Activated naive CD4-positive, alpha-beta T cell treated with anti-CD3 and anti-CD28 coated beads, Interleukin-2, amount 10 ng/mL, durations not matched to agents 7 days and 5 days (primary cell): ENCODE data around the gene GABRR2.
A peak's percentile ranks its signal among the peaks of the same experiment; 100 is the strongest.
"Not testable (repeated sequence)": the region's sequence is repeated elsewhere in the genome, so short reads cannot be mapped to it uniquely, and the experiment has no call there.

Source experiments
- CTCF ChIA-PET: fragments of 350-600 bp; sonication (Branson Sonifier 250); formaldehyde crosslinking; loops from one replicate; lab custom pipeline; 2021; ENCODE audit warnings: antibody characterized with exemption; lab: Charles Lee
- DNase-seq: peaks from one replicate; pipeline ENCODE4 v3.0.0-alpha.2; 2020
- H3K27ac Mint-ChIP-seq: one replicate; pipeline ENCODE4 v1.8.0; 2021; ENCODE audit warnings: mild to moderate bottlenecking, moderate library complexity, mixed read lengths
- H3K27me3 Mint-ChIP-seq: one replicate; pipeline ENCODE4 v1.8.0; 2021; ENCODE audit warnings: mild to moderate bottlenecking, mixed read lengths
- H3K36me3 Mint-ChIP-seq: one replicate; pipeline ENCODE4 v1.8.0; 2021; ENCODE audit warnings: mixed read lengths
- H3K4me1 Mint-ChIP-seq: one replicate; pipeline ENCODE4 v1.8.0; 2021; ENCODE audit warnings: mixed read lengths
- H3K4me3 Mint-ChIP-seq: one replicate; pipeline ENCODE4 v1.8.0; 2021; ENCODE audit warnings: mild to moderate bottlenecking, moderate library complexity, mixed read lengths
- H3K9me3 Mint-ChIP-seq: one replicate; pipeline ENCODE4 v1.8.0; 2021; ENCODE audit warnings: mixed read lengths

GABRR2 gene

DNA sequence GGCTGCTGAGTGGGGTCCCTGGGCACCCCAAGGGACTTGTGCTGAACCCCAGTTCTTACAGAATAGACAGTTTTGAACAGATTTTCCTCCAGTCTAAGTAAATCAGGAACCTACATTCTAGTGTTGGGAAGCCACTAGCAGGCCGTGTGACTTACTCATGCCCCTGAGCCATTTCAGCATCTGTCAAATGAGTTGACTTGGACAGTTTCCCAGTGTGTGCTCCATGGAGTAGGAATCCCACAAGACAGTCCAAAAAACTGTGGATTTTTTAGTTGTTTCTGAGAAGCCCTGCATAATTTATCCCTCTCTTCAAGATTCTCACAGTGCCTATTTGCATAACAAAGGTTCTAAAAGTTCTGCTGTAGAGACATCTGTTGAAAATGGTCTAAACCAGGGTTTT is 2.1 kb downstream of the GABRR2 start:
- CTCF ChIA-PET = no interaction called here
- no peak for DNase-seq
- no peaks in the 10 kb centered on the region for H3K4me1 Mint-ChIP-seq
- no peak overlapping the region for H3K4me3 Mint-ChIP-seq
- peaks cover 13% of the 10 kb centered on the region for H3K27me3 Mint-ChIP-seq
- no peaks in the 10 kb centered on the region for H3K9me3 Mint-ChIP-seq
- H3K27ac Mint-ChIP-seq = no peak overlapping the region
- peaks cover 4% of the 10 kb centered on the region for H3K36me3 Mint-ChIP-seq

DNA sequence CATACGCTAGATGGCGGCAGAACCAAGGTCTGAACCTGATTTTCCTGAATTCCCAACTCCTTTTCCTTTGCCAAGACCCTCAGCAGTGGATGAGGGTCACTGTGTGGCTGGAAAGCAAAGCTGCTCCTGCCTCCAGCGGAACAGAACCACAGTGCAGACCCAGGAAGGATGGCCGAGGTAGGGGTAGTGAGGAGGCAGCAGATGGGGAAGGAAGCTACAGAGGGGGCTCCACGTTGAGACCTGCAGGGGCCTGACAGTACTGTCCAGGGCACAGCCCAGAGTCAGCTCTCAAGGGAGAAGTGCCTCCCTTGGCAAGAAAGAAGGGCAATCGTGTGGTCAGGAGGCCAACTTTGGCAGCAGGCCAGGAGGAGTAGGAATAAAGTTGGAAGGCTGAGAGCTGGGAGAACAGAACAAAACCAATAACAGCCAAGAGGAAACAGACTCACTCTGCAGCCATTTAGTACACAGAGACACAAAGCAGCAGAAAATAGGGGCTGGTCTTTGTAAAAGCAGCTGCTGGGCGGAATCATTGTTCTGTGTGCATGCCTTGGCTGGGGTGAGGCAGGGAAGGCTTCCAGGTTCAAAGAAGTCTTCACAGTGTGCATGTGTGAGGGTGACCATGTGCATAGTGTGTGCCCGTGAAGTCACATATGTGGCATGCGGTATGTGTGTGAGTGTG is 3.1 kb downstream of the GABRR2 start:
- no peak for DNase-seq
- Mint-ChIP-seq H3K4me1 (no peaks in the 10 kb centered on the region), H3K27ac (no peak overlapping the region), H3K4me3 (no peak overlapping the region), H3K36me3 (peaks cover 4% of the 10 kb centered on the region), H3K27me3 (peaks cover 18% of the 10 kb centered on the region), H3K9me3 (no peaks in the 10 kb centered on the region)
- CTCF ChIA-PET = interaction anchor here (0.7 to 1.1 kb wide), 2 partner anchors 29 to 55 kb away, joined by 4 to 6 read pairs; no protein-coding TSS in a partner anchor

DNA sequence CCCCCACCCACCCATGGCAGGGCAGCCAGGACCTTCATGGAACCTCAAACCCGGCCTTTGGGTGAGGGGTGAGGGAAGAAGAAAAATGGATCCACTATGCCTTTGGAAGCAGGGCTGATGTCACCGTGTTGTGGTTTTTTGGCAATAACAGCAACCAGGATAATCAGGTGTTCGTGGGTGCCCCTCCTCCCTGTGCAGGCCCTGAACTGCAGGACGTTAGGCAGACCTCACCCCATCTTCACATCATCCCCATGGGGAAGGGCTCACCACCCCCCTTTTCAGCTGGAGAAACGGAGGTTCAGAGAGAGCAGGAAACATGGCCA is 3.6 kb downstream of the GABRR2 start:
- Mint-ChIP-seq H3K4me3 (no peak overlapping the region), H3K9me3 (no peaks in the 10 kb centered on the region), H3K36me3 (peaks cover 4% of the 10 kb centered on the region), H3K4me1 (no peaks in the 10 kb centered on the region), H3K27ac (no peak overlapping the region), H3K27me3 (peaks cover 18% of the 10 kb centered on the region)
- CTCF ChIA-PET = interaction anchor here (0.7 to 1.1 kb wide), 2 partner anchors 29 to 55 kb away, joined by 4 to 6 read pairs; no protein-coding TSS in a partner anchor
- no peak for DNase-seq

DNA sequence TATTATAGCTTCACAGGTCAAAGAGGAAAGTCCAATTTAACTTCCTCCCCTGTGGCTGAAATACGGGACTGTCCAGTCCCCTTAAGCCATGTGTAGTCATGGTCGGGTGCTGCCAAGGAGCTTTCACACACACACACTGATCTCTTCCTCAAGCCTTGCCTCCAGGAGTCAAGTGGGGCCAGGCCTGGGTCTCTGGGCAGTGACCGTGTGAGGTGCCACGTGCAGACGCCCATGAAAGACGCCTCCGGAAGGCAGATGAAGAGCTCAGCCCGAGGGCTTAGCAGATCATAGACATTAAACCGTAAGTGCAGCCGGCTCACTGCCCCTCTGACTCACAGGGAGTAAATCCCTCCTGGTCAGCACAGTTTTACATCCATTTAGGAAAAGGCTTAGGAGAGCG is 4.2 kb downstream of the GABRR2 start:
- DNase-seq = no peak
- Mint-ChIP-seq H3K27ac (no peak overlapping the region), H3K4me3 (no peak overlapping the region), H3K4me1 (no peaks in the 10 kb centered on the region), H3K27me3 (peaks cover 18% of the 10 kb centered on the region), H3K9me3 (no peaks in the 10 kb centered on the region), H3K36me3 (peaks cover 2% of the 10 kb centered on the region)
- CTCF ChIA-PET = no interaction called here

DNA sequence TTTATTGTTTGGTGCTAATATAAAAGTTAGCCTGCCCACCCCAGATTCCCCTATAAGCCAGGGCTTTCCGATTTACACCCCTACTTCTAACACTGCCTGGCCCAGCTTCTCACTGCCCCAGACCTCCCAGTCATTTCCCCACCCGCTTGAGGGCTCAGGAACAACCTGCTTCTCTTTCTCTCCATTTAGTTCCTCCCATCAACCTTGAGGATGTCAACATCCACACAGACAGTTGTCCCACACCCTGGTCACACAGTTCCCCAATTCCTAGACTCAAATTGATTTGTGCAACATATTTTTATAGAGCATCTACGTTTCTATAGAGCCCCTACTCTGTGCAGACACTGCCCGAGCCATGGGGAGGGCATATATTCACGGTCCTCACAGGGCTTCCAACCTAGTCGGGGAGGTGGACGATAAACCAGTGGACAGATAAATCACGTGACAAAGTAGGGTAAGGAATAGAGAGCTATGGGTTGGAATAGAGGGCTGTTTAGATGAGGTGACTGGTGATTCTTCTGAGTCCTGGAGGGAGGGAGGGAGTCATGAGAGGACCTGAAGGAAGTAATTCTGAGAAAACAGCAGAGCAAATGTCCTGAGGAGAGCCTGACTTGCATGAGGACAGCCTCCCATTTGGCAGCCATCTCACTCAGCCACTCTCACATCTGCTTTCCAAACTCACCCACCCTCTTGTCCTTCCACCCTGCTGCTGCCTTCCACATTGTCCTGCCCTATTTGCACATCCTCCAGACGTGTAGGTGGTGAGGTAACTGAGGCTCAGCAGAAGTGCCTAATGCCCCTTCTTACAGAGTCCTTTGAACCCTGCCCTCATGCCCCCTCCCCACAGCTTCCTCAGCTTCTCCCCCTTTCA is 6.3 kb downstream of the GABRR2 start:
- no peak overlapping the region for H3K4me3 Mint-ChIP-seq
- no peaks in the 10 kb centered on the region for H3K36me3 Mint-ChIP-seq
- CTCF ChIA-PET = no interaction called here
- H3K27me3 Mint-ChIP-seq = peaks cover 18% of the 10 kb centered on the region
- H3K4me1 Mint-ChIP-seq = no peaks in the 10 kb centered on the region
- no peak overlapping the region for H3K27ac Mint-ChIP-seq
- no peaks in the 10 kb centered on the region for H3K9me3 Mint-ChIP-seq
- DNase-seq = no peak

DNA sequence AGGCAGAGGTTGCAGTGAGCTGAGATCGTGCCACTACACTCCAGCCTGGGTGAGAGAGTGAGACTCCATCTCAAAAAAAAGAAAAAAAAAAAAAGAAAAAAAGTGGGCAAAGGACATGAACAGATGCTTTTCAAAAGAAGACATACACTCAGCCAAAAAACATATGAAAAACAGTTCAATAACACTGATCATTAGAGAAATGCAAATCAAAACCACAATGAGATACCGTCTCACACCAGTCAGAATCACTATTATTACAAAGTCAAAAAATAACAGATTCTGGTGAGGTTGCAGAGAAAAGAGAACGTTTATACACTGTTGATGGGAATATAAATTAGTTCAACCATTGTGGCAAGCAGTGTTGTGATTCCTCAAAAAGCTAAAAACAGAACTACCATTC is 10.6 kb downstream of the GABRR2 start:
- CTCF ChIA-PET = interaction anchor here (1.5 kb wide), 1 partner anchor 321 kb away, joined by 3 read pairs; no protein-coding TSS in a partner anchor
- H3K36me3 Mint-ChIP-seq = not testable (repeated sequence)

DNA sequence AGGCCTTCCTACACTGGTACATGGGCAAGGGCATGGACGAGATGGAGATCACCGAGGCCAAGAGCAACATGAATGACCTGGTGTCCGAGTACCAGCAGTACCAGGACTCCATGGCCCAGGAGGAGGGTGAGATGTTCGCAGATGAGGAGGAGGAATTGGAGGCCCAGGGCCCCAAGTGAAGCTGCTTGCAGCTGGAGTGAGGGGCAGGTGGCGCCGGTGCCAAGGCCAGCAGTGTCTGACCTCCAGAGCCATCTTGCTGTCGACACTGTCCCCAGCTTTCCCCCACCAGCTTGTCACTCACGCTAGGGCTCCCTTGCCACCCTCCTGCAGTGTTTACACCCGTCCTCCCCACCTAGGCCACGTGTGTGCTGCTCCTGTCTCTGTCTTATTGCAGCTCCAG is 12.2 kb downstream of the GABRR2 start:
- Mint-ChIP-seq H3K36me3 (no peaks in the 10 kb centered on the region), H3K4me3 (no peak overlapping the region), H3K4me1 (peaks cover 17% of the 10 kb centered on the region), H3K27me3 (peaks cover 4% of the 10 kb centered on the region), H3K27ac (no peak overlapping the region), H3K9me3 (no peaks in the 10 kb centered on the region)
- CTCF ChIA-PET = interaction anchor here (0.6 to 0.9 kb wide), 4 partner anchors 62 to 1219 kb away, joined by 3 to 4 read pairs (median 3); no protein-coding TSS in a partner anchor
- DNase-seq = no peak

More for the DNA sequence above, 10.6 kb downstream of the GABRR2 start:
- H3K4me3 Mint-ChIP-seq, H3K9me3 Mint-ChIP-seq, DNase-seq, H3K4me1 Mint-ChIP-seq, H3K27ac Mint-ChIP-seq: not testable (repeated sequence)
- peaks cover 11% of the 10 kb centered on the region for H3K27me3 Mint-ChIP-seq

DNA sequence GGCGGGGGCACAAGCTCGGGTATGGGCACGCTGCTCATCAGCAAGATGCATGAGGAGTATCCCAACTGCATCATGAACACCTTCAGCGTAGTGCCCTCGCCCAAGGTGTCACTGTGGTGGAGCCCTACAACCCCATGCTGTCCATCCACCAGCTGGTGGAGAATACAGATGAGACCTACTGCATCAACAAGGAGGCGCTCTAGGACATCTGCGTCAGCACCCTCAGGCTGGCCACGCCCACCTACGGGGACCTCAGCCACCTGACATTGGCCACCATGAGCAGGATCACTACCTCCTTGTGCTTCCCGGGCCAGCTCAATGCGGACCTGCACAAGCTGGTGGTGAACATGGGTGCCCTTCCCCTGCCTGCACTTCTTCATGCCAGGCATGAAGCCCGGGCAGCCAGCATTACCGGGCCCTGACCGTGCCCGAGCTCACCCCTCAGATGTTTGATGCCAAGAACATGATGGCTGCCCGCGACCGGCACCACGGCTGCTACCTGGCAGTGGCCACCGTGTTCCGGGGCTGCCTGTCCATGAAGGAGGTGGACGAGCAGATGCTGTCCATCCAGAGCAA is 12.8 kb downstream of the GABRR2 start:
- Mint-ChIP-seq H3K36me3 (no peaks in the 10 kb centered on the region), H3K9me3 (no peaks in the 10 kb centered on the region), H3K4me1 (peaks cover 23% of the 10 kb centered on the region), H3K27me3 (no peaks in the 10 kb centered on the region), H3K4me3 (no peak overlapping the region), H3K27ac (no peak overlapping the region)
- DNase-seq = no peak
- CTCF ChIA-PET = interaction anchor here (0.7 to 0.9 kb wide), 2 partner anchors 62 to 70 kb away, joined by 3 to 4 read pairs; no protein-coding TSS in a partner anchor

DNA sequence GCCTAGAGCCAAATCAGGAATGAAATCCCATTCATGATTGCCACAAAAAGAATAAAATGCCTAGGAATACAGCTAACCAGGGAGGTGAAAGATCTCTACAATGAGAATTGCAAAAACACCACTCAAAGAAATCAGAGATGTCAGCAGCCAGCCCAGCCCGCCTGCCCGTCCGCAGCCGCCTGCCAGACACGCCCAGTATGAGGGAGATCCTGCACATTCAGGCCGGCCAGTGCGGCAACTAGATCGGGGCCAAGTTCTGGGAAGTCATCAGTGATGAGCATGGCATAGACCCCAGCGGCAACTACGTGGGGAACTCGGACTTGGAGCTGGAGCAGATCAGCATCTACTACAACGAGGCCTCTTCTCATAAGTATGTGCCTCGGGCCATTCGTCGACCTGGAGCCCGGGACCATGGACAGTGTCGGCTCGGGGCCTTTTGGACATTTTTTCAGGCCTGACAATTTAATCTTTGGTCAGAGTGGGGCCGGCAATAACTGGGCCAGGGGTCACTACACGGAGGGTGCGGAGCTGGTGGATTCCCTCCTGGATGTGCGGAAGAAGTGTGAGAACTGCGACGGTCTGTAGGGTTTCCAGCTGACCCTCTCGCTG is 13.4 kb downstream of the GABRR2 start:
- peaks cover 23% of the 10 kb centered on the region for H3K4me1 Mint-ChIP-seq
- H3K9me3 Mint-ChIP-seq = no peaks in the 10 kb centered on the region
- DNase-seq = no peak
- no peaks in the 10 kb centered on the region for H3K36me3 Mint-ChIP-seq
- H3K4me3 Mint-ChIP-seq = no peak overlapping the region
- peaks cover under 1% of the 10 kb centered on the region for H3K27me3 Mint-ChIP-seq
- CTCF ChIA-PET = interaction anchor here (1.1 kb wide), 1 partner anchor 41 kb away, joined by 4 read pairs; no protein-coding TSS in a partner anchor
- H3K27ac Mint-ChIP-seq = no peak overlapping the region

DNA sequence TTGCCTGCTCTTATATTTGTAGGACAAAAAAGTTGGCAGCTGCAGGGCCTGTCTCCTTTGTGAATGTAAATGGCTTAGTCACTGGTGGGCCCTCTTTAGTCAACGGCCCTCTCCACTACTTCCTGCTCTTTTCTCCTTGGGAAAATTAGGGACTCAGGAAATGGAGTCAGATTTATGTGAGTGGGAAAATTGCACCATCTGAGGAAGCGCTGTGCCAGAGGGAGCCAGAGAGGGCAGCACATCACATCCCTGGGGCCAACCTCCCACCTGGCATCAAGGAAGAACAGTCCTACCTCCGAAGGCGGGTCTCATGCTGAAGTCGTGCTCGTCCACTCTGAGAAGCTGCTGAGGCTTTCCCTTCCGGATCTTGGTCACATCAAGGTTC is 15.6 kb downstream of the GABRR2 start:
- H3K27ac Mint-ChIP-seq = peak overlapping the region; percentile 91
- H3K27me3 Mint-ChIP-seq = peaks cover 8% of the 10 kb centered on the region
- H3K36me3 Mint-ChIP-seq = no peaks in the 10 kb centered on the region
- CTCF ChIA-PET = no interaction called here
- peaks cover 23% of the 10 kb centered on the region for H3K4me1 Mint-ChIP-seq
- DNase-seq = no peak
- no peaks in the 10 kb centered on the region for H3K9me3 Mint-ChIP-seq
- no peak overlapping the region for H3K4me3 Mint-ChIP-seq

DNA sequence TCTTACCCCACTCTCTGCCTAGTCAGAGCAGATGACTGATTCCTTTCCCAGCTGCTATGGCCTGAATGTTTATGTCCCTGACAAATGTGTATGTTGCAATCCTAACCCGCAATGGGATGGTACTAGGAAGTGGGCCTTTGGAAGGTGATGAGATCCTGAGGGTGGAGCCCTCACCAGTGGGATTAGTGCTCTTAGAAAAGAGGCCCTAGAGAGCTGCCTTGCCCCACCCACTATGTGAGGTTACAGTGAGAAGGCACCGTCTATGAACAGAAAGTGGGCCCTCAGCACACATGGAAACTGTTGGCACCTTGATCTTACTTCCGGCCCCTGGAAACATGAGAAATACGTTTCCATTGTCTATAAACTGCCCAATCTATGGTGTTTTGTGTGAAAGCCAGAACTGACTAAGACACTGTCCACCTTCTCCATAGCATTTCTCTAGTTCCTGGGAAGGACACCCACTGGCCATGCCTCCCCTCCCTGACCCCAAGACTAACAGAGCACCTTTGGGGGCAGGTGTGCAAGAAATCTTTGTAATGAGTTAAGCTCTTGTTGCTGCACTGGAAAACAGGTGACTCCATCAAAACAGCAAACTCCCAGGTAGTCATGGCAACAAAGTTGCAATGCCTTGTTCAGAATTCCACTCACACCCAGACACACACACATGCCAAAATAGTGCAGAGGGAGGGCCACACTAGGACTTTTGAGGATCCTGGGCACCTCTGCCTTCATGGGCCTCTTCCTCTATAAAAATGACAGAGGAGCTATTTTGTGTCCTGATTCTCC is 16.2 kb downstream of the GABRR2 start:
- no peaks in the 10 kb centered on the region for H3K36me3 Mint-ChIP-seq
- H3K27ac Mint-ChIP-seq = peak overlapping the region; percentile 91
- H3K27me3 Mint-ChIP-seq = peaks cover 8% of the 10 kb centered on the region
- peaks cover 23% of the 10 kb centered on the region for H3K4me1 Mint-ChIP-seq
- CTCF ChIA-PET = interaction anchor here (0.8 to 1.8 kb wide), 4 partner anchors 10 to 73 kb away, joined by 3 to 10 read pairs (median 4); no protein-coding TSS in a partner anchor
- no peak overlapping the region for H3K4me3 Mint-ChIP-seq
- peak; percentile 67 for DNase-seq
- H3K9me3 Mint-ChIP-seq = no peaks in the 10 kb centered on the region

DNA sequence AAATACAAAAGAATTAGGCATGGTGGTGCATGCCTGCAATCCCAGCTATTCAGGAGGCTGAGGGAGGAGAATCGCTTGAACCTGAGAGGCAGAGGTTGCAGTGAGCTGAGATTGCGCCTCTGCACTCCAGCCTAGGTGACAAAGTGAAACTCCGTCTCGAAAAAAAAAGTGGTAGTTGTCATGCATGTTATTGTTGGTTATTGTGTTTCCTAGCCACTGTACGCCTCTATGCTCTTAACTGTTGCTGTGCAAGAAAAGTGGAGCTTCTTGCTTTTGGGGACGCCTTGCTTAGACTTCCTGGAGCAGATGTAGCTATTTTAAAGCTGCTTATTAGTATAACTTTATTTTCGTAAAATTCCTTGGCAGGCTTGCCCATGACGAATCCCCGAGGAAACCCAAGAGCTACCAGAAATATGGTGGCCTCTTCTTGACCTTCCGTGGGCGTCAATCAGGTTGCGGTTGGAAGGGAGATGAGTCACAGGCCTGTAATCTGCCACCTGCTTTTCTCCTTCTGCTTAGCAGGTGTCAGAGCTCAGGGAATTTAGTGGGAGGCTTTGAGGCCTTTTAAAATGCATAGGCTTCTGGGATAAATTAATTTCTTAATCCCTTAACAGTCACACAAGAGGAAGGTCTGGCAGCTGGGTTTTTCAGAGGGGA is 17.3 kb downstream of the GABRR2 start:
- Mint-ChIP-seq H3K9me3 (no peaks in the 10 kb centered on the region), H3K4me3 (peak overlapping the region; percentile 13), H3K36me3 (no peaks in the 10 kb centered on the region), H3K27me3 (peaks cover 8% of the 10 kb centered on the region), H3K4me1 (peaks cover 23% of the 10 kb centered on the region), H3K27ac (peak overlapping the region; percentile 91)
- CTCF ChIA-PET = interaction anchor here (0.8 to 1.8 kb wide), 5 partner anchors 9 to 315 kb away, joined by 3 to 10 read pairs (median 5); no protein-coding TSS in a partner anchor
- DNase-seq = peak; percentile 72

DNA sequence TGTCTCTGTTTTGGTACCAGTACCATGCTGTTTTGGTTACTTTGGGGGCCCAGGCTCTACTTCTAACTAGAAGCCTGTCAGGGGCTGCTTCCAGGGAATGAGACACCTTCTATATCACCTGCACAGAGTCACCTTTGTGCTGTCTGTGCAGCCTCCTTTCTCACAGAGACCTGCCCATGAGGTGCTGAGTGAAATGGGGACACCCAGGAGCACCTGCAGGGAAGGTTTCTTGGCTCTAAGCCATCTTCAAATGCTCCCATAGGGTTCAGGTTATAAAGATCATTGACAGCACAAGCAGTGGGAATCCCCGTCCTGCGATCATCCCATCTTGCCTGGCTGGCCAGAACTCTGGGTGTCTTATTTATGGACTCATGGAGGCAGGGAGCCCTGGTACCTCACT is 19.1 kb downstream of the GABRR2 start:
- Mint-ChIP-seq H3K4me3 (no peak overlapping the region), H3K36me3 (no peaks in the 10 kb centered on the region), H3K27me3 (peaks cover 8% of the 10 kb centered on the region), H3K9me3 (no peaks in the 10 kb centered on the region), H3K4me1 (peaks cover 23% of the 10 kb centered on the region), H3K27ac (no peak overlapping the region)
- no peak for DNase-seq
- CTCF ChIA-PET = no interaction called here
